Panc1 (cell line): ENCODE measurements around the gene AKAP9.

ENCODE experiments used
- CTCF ChIP-seq: fragments of 450-650 bp; IDR thresholded peaks from 2 replicates; pipeline ENCODE4 v1.5.1; 2017; ENCODE audit warnings: mild to moderate bottlenecking
- POLR2AphosphoS5 ChIP-seq: IDR thresholded peaks from 2 replicates; pipeline ENCODE4 v1.6.1; 2012; ENCODE audit warnings: mild to moderate bottlenecking, low read depth, low read length, moderate library complexity
- SIN3A ChIP-seq: IDR thresholded peaks from 2 replicates; pipeline ENCODE4 v1.6.1; 2012; ENCODE audit warnings: low read depth, mild to moderate bottlenecking, low read length, moderate library complexity, borderline replicate concordance; ENCODE audit not compliant: insufficient read depth

- TF ChIP-seq SIN3A (no peak), CTCF (no peak), POLR2AphosphoS5 (no peak)
These were observed 72.9 kb downstream of the AKAP9 start for GRCh38 chr7:92013611-92014010.
